T47D (cell line): ENCODE results near the gene PRPF6.

Experiments used
- DNase-seq, 2 experiments: peaks; one replicate each; pipeline versions ENCODE4 v3.0.0 to v3.0.0-alpha.2; 2011 to 2012; ENCODE audit warnings: low read depth in 1 of 2, low spot score in 1 of 2
- JUND ChIP-seq: IDR thresholded peaks from 2 replicates; pipeline ENCODE4 v1.6.1; 2012; ENCODE audit warnings: low read depth
- in situ Hi-C: cut with HindIII; loops from 2 replicates; pipeline ENCODE4 v1.10.0; 2016; ENCODE audit warnings: low sequenced_read_pairs, low pct_unique_long_range_greater_than_20kb

Gene PRPF6

GRCh38 chr20:64079273-64080012 is 98.5 kb downstream of the PRPF6 start, which contains the start of gene RGS19:
RGS19 (minus strand) TSS chr20:64079518; CDS start chr20:64076886, 2,632 bp downstream.
- in situ Hi-C loops = no loop called here
- TF ChIP-seq JUND = no peak
- peak; percentile 72 to 86 for DNase-seq

- in situ Hi-C loops = no loop called here
- TF ChIP-seq JUND = no peak
- DNase-seq = no peak
These were observed 99.3 kb downstream of the PRPF6 start, which contains the start of gene OPRL1 for GRCh38 chr20:64080013-64080812. OPRL1 (plus strand) TSS chr20:64080082; CDS start chr20:64092721, 12,639 bp downstream.

- in situ Hi-C loops = no loop called here
- DNase-seq = no peak
- no peak for TF ChIP-seq JUND
These were observed 100.1 kb downstream of the PRPF6 start for GRCh38 chr20:64080813-64081623.

DNA sequence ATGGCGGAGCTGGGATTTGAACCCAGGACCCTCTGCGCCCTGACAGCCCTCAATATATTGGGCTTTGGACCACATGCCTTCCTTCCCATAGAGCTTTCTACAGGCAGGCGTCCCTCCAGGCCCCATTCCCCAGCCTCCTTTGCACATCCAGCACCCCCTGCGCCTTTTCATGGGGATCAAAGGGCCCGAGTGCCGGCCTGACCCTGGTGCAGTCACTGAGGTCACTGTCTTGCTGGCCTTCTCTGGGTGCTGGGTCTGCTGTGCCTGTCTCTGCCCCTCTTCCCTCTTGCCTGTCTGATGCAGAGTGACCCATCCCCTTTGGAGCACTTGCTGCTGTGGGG is 100.7 kb downstream of the PRPF6 start:
- in situ Hi-C loops = no loop called here
- no peak for DNase-seq
- no peak for TF ChIP-seq JUND

- no peak for TF ChIP-seq JUND
- in situ Hi-C loops = no loop called here
- no peak for DNase-seq
These were observed 101.3 kb downstream of the PRPF6 start for GRCh38 chr20:64082126-64082731.
